UCSD-AML1 (cell line): ENCODE results near the gene MUC15.

Experiments used
- DNase-seq: peaks from one replicate; lab custom pipeline; 2025; ENCODE audit not compliant: unreplicated experiment; lab: John Stamatoyannopoulos, UW

MUC15 gene

GRCh38 chr11:26575946-26576345, 3.9 kb upstream of the MUC15 start:
- no peak for DNase-seq

DNA sequence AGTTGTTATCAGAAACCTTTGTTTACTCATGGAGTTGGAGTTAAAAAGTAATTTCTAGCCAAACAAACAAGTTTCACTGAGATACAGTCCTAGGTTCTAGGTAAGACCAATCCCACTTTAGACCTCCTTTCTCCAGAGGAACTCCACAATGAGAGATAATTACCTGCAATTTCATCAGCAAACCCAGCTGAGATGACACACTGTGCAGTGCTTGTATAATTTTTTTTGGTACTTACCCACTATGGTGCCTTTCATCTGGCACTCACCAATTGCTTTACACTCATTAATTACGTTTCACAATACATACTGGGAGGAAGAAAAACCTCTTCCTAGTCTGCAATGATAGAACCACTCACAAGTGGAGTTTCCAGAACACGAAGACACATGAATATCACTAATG, 1.8 kb upstream of the MUC15 start:
- DNase-seq = no peak

DNA sequence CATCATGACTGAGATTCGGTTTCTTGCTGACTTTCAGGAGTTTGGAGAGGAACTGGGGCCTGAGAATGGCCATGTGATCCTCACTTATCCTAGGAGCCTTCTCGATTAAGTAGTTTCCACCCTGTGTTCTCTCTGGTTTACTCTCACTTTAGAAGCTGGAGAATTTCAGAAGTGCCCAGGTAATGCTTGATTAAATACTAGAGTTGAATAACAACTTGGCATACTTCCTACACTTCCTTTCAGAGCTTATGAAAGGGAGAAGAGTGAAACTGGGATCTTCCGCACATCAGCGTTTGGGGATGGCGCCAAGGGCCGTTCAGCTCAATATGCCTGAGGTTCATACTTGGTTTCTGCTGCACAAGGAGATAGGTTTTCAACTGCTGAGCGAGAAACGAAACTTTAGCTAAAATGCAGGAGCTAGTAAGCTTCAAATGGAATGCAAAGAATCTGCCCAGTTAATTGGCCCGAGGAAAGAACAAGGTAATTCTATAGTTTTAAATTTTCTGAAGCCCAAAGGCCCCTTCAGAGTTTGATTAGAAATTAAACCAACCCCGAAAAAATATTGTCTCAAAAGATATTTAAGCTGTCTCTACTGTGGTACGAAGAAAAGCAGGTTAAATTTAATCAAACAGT, 823 bp upstream of the MUC15 start:
- no peak for DNase-seq

GRCh38 chr11:26569646-26570045, 2.4 kb downstream of the MUC15 start:
- no peak for DNase-seq

- DNase-seq = no peak
Observed at GRCh38 chr11:26558190-26558589, 13.9 kb downstream of the MUC15 start.

GRCh38 chr11:26557666-26558065, 14.4 kb downstream of the MUC15 start:
- no peak for DNase-seq

DNA sequence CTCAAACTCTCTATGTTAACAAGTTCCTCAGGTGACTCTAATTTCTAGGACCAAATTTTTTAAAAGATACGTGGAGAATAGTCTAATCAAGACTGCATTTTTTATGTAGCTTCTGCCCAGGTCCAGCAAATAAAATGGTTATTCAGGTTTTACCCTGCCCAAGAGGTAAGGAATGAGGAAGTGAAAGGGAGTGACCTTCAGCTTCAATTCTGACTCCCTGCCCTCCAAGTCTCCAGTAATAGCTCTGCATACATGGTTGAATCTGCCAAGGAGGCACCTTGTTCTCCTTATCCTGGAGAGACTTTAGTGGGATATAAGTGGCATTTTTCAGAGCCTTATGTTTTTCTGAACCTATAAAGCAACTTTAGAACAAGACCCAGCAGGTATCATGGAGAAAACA, 15.5 kb downstream of the MUC15 start:
- DNase-seq = no peak

GRCh38 chr11:26554455-26554854, 17.6 kb downstream of the MUC15 start:
- DNase-seq = no peak

- DNase-seq = no peak
Observed at GRCh38 chr11:26553182-26553581, 18.9 kb downstream of the MUC15 start.

DNA sequence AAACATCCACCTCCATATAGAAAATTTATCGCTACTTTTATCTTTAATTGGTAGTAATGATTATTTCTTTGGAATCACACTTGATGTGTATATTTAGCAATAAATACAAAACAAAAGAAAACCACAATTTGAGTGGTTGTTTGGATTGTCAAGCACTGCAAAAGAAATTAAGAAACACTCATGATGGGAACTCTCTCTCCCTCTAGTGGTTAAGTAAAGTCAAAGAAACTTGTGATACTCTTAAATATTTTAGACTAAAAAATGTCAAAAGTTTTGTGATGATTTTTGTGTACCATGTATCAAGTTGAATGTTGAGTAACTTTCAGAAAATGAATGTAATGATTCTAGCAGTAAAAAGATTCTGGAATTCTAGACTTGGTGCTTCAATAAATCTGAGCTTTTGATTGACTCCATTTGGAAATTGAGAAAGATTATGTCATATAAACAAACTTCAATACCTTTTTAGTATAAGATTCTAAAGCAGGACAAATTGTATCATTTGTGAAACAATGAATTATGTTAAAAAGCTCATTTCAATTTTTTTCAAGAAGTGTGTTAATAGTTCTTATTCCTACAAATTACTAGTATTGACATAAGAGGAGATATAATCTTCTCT, 20.8 kb downstream of the MUC15 start:
- no peak for DNase-seq

DNA sequence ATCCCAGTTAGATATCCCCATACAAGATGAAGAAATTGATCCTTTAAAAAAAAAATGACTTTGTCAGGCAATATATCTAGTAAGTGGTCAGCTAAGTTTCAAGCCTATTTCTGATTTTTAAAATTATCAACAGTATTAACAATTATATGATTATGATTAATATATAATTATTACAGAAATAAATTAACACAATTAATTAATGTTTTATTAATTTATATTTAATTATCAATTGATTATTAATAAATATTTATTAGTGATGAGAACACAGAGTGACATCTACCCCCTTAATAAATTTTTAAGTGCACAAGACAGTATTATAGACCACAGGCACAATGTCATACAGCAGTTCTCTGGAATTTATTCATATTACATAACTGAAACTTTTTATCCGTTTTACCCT, 22.0 kb downstream of the MUC15 start:
- no peak for DNase-seq

GRCh38 chr11:26549176-26549575, 22.9 kb downstream of the MUC15 start:
- no peak for DNase-seq

GRCh38 chr11:26541870-26542269, 30.2 kb downstream of the MUC15 start:
- DNase-seq = no peak

- no peak for DNase-seq
Observed at GRCh38 chr11:26539517-26539916, 32.5 kb downstream of the MUC15 start.

DNA sequence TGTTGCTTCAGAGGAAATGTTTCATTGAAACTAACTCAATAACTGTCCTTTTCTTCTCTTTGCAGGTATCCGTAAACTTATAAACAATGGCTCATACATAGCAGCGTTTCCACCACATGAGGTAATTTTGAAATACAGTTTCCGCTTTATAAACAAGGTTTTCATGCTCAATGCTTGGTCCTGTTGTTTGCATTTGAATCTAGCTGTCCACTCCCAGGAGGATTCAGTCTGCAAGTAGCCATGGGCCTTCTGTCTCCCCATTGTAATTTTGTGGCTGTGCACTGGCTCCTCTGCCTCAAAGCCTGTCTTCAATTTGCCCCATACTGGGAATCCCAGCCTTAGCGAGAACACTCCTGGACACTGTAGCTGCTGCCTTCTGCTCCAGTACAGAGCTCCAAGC, 34.7 kb downstream of the MUC15 start:
- peak; percentile 1 for DNase-seq

- no peak for DNase-seq
Observed at GRCh38 chr11:26527685-26528084, 44.4 kb downstream of the MUC15 start.

- DNase-seq = no peak
Observed at GRCh38 chr11:26522912-26523610, 49.0 kb downstream of the MUC15 start.

DNA sequence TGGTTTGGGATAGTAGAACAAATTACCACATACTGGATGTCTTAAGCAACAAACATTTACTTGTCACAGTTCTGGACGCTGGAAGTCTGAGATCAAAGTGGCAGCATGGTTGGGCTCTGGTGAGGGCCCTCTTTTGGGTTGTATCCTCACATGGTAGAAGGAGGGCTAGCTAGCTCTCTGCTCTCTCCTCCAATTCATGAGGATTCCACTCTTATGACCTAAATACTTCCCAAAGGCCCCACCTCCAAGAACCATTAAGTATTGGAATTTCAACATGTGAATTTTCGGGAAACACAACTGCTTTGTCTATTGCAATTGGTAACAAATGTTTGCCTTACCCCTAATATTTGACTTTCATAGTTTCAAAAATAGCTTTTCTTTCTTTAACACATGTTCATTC, 52.6 kb downstream of the MUC15 start:
- no peak for DNase-seq

- DNase-seq = no peak
Observed at GRCh38 chr11:26512196-26512595, 59.9 kb downstream of the MUC15 start.

- DNase-seq = no peak
Observed at GRCh38 chr11:26510756-26511155, 61.3 kb downstream of the MUC15 start.

GRCh38 chr11:26510164-26510563, 61.9 kb downstream of the MUC15 start:
- no peak for DNase-seq
